GM18907 (cell line): ENCODE results near the gene PRDX5.
"Not testable (repeated sequence)": the region's sequence is repeated elsewhere in the genome, so short reads cannot be mapped to it uniquely, and the experiment has no call there.

Experiments
- ATAC-seq: cut with Tn5 transposase; IDR thresholded peaks from one replicate; pipeline ENCODE4 v1.9.1; 2021; ENCODE audit warnings: mild to moderate bottlenecking, moderate library complexity; ENCODE audit not compliant: unreplicated experiment

The PRDX5 gene

GRCh38 chr11:64305075-64305690, 12.7 kb upstream of the PRDX5 start, which contains the start of gene ESRRA:
Gene ESRRA, plus strand, starts transcription at chr11:64305524. Its CDS starts 1,656 bp downstream, at chr11:64307180.
- peak; percentile 71 for ATAC-seq

GRCh38 chr11:64305691-64306562, 12.0 kb upstream of the PRDX5 start:
- ATAC-seq: peak; percentile 30

- ATAC-seq: no peak
These were observed 11.4 kb upstream of the PRDX5 start for GRCh38 chr11:64306563-64306875.

- no peak for ATAC-seq
These were observed 10.9 kb upstream of the PRDX5 start for GRCh38 chr11:64306876-64307622.

- not testable (repeated sequence) for ATAC-seq
These were observed 10.1 kb upstream of the PRDX5 start for GRCh38 chr11:64307795-64308194.

GRCh38 chr11:64312947-64313346, 5.0 kb upstream of the PRDX5 start:
- ATAC-seq: no peak

GRCh38 chr11:64313491-64314145, 4.3 kb upstream of the PRDX5 start:
- no peak for ATAC-seq

GRCh38 chr11:64314146-64314804, 3.6 kb upstream of the PRDX5 start:
- no peak for ATAC-seq

- no peak for ATAC-seq
These were observed 2.9 kb upstream of the PRDX5 start for GRCh38 chr11:64314805-64315561.

GRCh38 chr11:64315667-64316526, 2.0 kb upstream of the PRDX5 start:
- not testable (repeated sequence) for ATAC-seq

GRCh38 chr11:64316672-64317324, 1.1 kb upstream of the PRDX5 start:
- ATAC-seq: peak; percentile 27

- peak; percentile 67 for ATAC-seq
These were observed 478 bp upstream of the PRDX5 start, which contains the start of gene TRMT112 for GRCh38 chr11:64317325-64317960. Gene TRMT112, minus strand, starts transcription at chr11:64317559. Its CDS starts 33 bp downstream, at chr11:64317526.

- ATAC-seq: no peak
These were observed 1.1 kb downstream of the PRDX5 start for GRCh38 chr11:64318766-64319761.

- ATAC-seq: no peak
These were observed 2.6 kb downstream of the PRDX5 start for GRCh38 chr11:64320556-64320955.

- no peak for ATAC-seq
These were observed 3.1 kb downstream of the PRDX5 start for GRCh38 chr11:64321026-64321425.

GRCh38 chr11:64321533-64321932, 3.6 kb downstream of the PRDX5 start:
- ATAC-seq: no peak

- ATAC-seq: no peak
These were observed 5.0 kb downstream of the PRDX5 start for GRCh38 chr11:64322925-64323260.
